Measurements from ENCODE around the gene MYO1D. TPM values are rescaled to one million over a fixed set of nuclear protein-coding genes. Genes with fewer than 3 reads are reported as not detected.

The MYO1D gene
- total RNA-seq, 1 experiment from 2014 or later = 29.9 TPM

GRCh38 chr17:32453370-32453769, 423.6 kb downstream of the MYO1D start:
- no peak overlapping the region for H3K27ac Mint-ChIP-seq
- no peak overlapping the region for H3K4me3 Mint-ChIP-seq
- H3K36me3 Mint-ChIP-seq = peaks cover 88% of the 10 kb centered on the region
- TF ChIP-seq HMGXB4 (CRISPR knock-in tag; IDR thresholded peaks at IDR 0.05) = no peak
- no peaks in the 10 kb centered on the region for H3K27me3 Mint-ChIP-seq (ENCODE audit: low read depth)
- DNase-seq (ENCODE audit: low spot score) (no peak), ATAC-seq (no peak)
- POLR2A ChIA-PET = no interaction called here
- no peaks in the 10 kb centered on the region for H3K4me1 Mint-ChIP-seq
- CTCF ChIA-PET = no interaction called here
- H3K9me3 Mint-ChIP-seq = peaks cover 5% of the 10 kb centered on the region; the same call in 1 of the 2 replicates

DNA sequence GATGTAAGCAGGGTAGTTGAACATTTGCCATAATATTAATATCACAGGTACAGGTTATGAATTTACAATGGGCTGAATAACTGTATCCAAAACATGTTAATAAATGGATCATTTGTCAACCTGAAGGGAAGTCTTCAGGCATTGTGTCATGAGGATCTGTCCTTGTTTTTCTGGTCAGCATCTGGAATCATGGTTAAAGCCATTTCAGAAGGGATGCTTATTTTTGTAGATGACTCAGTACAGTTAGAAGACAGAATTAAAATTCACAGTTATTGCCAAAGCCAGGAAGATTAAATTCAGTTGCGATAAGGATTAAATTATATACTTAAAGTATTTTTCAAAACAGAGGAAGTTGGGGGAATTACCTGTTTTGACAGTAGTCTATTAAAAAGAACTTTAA, 424.6 kb downstream of the MYO1D start:
- Mint-ChIP-seq H3K9me3 (peaks cover 5% of the 10 kb centered on the region; the same call in 1 of the 2 replicates), H3K27me3 (ENCODE audit: low read depth) (no peaks in the 10 kb centered on the region), H3K36me3 (peaks cover 82% of the 10 kb centered on the region), H3K4me3 (no peak overlapping the region), H3K27ac (no peak overlapping the region), H3K4me1 (no peaks in the 10 kb centered on the region)
- ATAC-seq (no peak), DNase-seq (ENCODE audit: low spot score) (no peak)
- TF ChIP-seq, protein P1, sequence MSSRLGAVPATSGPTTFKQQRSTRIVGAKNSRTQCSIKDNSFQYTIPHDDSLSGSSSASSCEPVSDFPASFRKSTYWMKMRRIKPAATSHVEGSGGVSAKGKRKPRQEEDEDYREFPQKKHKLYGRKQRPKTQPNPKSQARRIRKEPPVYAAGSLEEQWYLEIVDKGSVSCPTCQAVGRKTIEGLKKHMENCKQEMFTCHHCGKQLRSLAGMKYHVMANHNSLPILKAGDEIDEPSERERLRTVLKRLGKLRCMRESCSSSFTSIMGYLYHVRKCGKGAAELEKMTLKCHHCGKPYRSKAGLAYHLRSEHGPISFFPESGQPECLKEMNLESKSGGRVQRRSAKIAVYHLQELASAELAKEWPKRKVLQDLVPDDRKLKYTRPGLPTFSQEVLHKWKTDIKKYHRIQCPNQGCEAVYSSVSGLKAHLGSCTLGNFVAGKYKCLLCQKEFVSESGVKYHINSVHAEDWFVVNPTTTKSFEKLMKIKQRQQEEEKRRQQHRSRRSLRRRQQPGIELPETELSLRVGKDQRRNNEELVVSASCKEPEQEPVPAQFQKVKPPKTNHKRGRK (CRISPR knock-in tag; IDR thresholded peaks at IDR 0.05; ENCODE audit: borderline replicate concordance) = no peak
- TF ChIP-seq CREB1 (CRISPR knock-in tag; IDR thresholded peaks at IDR 0.05) (no peak), RORB (CRISPR knock-in tag; IDR thresholded peaks at IDR 0.05) (no peak), ZNF425 (CRISPR knock-in tag; conservative IDR thresholded peaks at IDR 0.05) (no peak), NFATC4 (CRISPR knock-in tag; IDR thresholded peaks at IDR 0.05) (no peak), CTCF (IDR thresholded peaks at IDR 0.05) (no peak), ZNF219 (CRISPR knock-in tag; IDR thresholded peaks at IDR 0.05; ENCODE audit: borderline replicate concordance) (no peak), ETV6 (CRISPR knock-in tag; IDR thresholded peaks at IDR 0.05) (no peak), ZNF423 (CRISPR knock-in tag; IDR thresholded peaks at IDR 0.05) (no peak), SMAD3 (CRISPR knock-in tag; IDR thresholded peaks at IDR 0.05; ENCODE audit: borderline replicate concordance) (no peak)
- TF ChIP-seq, protein P2, sequence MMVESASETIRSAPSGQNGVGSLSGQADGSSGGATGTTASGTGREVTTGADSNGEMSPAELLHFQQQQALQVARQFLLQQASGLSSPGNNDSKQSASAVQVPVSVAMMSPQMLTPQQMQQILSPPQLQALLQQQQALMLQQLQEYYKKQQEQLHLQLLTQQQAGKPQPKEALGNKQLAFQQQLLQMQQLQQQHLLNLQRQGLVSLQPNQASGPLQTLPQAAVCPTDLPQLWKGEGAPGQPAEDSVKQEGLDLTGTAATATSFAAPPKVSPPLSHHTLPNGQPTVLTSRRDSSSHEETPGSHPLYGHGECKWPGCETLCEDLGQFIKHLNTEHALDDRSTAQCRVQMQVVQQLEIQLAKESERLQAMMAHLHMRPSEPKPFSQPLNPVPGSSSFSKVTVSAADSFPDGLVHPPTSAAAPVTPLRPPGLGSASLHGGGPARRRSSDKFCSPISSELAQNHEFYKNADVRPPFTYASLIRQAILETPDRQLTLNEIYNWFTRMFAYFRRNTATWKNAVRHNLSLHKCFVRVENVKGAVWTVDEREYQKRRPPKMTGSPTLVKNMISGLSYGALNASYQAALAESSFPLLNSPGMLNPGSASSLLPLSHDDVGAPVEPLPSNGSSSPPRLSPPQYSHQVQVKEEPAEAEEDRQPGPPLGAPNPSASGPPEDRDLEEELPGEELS (CRISPR knock-in tag; IDR thresholded peaks at IDR 0.05) = no peak
- TF ChIP-seq, protein P3, sequence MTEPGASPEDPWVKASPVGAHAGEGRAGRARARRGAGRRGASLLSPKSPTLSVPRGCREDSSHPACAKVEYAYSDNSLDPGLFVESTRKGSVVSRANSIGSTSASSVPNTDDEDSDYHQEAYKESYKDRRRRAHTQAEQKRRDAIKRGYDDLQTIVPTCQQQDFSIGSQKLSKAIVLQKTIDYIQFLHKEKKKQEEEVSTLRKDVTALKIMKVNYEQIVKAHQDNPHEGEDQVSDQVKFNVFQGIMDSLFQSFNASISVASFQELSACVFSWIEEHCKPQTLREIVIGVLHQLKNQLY (CRISPR knock-in tag; IDR thresholded peaks at IDR 0.05) = no peak
- TF ChIP-seq, protein P4, sequence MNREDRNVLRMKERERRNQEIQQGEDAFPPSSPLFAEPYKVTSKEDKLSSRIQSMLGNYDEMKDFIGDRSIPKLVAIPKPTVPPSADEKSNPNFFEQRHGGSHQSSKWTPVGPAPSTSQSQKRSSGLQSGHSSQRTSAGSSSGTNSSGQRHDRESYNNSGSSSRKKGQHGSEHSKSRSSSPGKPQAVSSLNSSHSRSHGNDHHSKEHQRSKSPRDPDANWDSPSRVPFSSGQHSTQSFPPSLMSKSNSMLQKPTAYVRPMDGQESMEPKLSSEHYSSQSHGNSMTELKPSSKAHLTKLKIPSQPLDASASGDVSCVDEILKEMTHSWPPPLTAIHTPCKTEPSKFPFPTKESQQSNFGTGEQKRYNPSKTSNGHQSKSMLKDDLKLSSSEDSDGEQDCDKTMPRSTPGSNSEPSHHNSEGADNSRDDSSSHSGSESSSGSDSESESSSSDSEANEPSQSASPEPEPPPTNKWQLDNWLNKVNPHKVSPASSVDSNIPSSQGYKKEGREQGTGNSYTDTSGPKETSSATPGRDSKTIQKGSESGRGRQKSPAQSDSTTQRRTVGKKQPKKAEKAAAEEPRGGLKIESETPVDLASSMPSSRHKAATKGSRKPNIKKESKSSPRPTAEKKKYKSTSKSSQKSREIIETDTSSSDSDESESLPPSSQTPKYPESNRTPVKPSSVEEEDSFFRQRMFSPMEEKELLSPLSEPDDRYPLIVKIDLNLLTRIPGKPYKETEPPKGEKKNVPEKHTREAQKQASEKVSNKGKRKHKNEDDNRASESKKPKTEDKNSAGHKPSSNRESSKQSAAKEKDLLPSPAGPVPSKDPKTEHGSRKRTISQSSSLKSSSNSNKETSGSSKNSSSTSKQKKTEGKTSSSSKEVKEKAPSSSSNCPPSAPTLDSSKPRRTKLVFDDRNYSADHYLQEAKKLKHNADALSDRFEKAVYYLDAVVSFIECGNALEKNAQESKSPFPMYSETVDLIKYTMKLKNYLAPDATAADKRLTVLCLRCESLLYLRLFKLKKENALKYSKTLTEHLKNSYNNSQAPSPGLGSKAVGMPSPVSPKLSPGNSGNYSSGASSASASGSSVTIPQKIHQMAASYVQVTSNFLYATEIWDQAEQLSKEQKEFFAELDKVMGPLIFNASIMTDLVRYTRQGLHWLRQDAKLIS (CRISPR knock-in tag; IDR thresholded peaks at IDR 0.05; ENCODE audit: borderline replicate concordance) = no peak
- ChIA-PET CTCF (no interaction called here), POLR2A (no interaction called here)
